Panc1 (cell line): ENCODE results near the gene GID4. TPM values are rescaled to one million over a fixed set of nuclear protein-coding genes. Genes with fewer than 3 reads are reported as not detected.
A peak's percentile ranks its signal among the peaks of the same experiment; 100 is the strongest.

ENCODE experiments used
- ATAC-seq: fragments of 200-7000 bp; cut with Tn5 transposase; 2 replicates; pipeline ENCODE4 v1.9.1; 2020; ENCODE audit warnings: mild to moderate bottlenecking, moderate library complexity
- BruUV-seq: library from RNA; stranded (reverse); fragments of 400-500 nt; replicated peaks from 2 replicates; lab custom pipeline; 2021; lab: Mats Ljungman, UMichigan
- CTCF ChIA-PET: fragments of 300-600 bp; sonication (Branson Sonifier 250); formaldehyde crosslinking; loops from one replicate; lab custom pipeline; 2022; ENCODE audit warnings: antibody characterized with exemption; lab: Charles Lee
- POLR2A ChIA-PET: fragments of 300-600 bp; sonication (Branson Sonifier 250); formaldehyde crosslinking; loops from one replicate; lab custom pipeline; 2022; ENCODE audit warnings: antibody characterized with exemption; lab: Charles Lee
- DNase-seq: peaks from one replicate; pipeline ENCODE4 v3.0.0-alpha.2; 2010; ENCODE audit warnings: low read depth, low spot score
- H3K27ac ChIP-seq: 2 replicates; pipeline ENCODE4 v1.5.1; 2011; ENCODE audit warnings: mild to moderate bottlenecking, low read length, inconsistent platforms
- H3K27me3 ChIP-seq: fragments of 200-500 bp; sonication (Bioruptor generic); 2 replicates; pipeline ENCODE4 v1.6.0; 2014; ENCODE audit warnings: low read length, inconsistent platforms; ENCODE audit not compliant: control insufficient read depth, insufficient read depth
- H3K36me3 ChIP-seq: fragments of 200-500 bp; sonication (Bioruptor generic); 2 replicates; pipeline ENCODE4 v1.5.1; 2014; ENCODE audit warnings: inconsistent platforms, mild to moderate bottlenecking, low read length, moderate library complexity; ENCODE audit not compliant: control insufficient read depth, insufficient read depth
- H3K4me1 ChIP-seq: 2 replicates; pipeline ENCODE4 v1.5.1; 2011; ENCODE audit warnings: inconsistent platforms, mild to moderate bottlenecking, low read length, moderate library complexity; ENCODE audit not compliant: control insufficient read depth, insufficient read depth
- H3K4me3 ChIP-seq, 2 experiments: 2 replicates each; pipeline ENCODE4 v1.5.1; 2011 to 2012; ENCODE audit warnings: low read depth in 2 of 2, low read length in 2 of 2, mild to moderate bottlenecking in 2 of 2, inconsistent platforms in 1 of 2, moderate library complexity in 1 of 2
- H3K9me3 ChIP-seq: fragments of 200-500 bp; sonication (Bioruptor generic); 2 replicates; pipeline ENCODE4 v1.5.1; 2014; ENCODE audit warnings: low read depth, mild to moderate bottlenecking, inconsistent platforms, low read length, moderate library complexity; ENCODE audit not compliant: control insufficient read depth, insufficient read depth
- POLR2AphosphoS5 ChIP-seq: IDR thresholded peaks from 2 replicates; pipeline ENCODE4 v1.6.1; 2012; ENCODE audit warnings: mild to moderate bottlenecking, low read depth, low read length, moderate library complexity
- SIN3A ChIP-seq: IDR thresholded peaks from 2 replicates; pipeline ENCODE4 v1.6.1; 2012; ENCODE audit warnings: low read depth, mild to moderate bottlenecking, low read length, moderate library complexity, borderline replicate concordance; ENCODE audit not compliant: insufficient read depth
- TCF7L2 ChIP-seq: IDR thresholded peaks from 2 replicates; pipeline ENCODE4 v1.6.1; 2011; ENCODE audit warnings: mild to moderate bottlenecking, low read depth, low read length, inconsistent platforms
- in situ Hi-C: cut with HindIII; loops from 2 replicates; pipeline ENCODE4 v1.10.0; 2016; ENCODE audit warnings: low sequenced_read_pairs, low pct_unique_long_range_greater_than_20kb
- intact Hi-C: fragments of 100-400 bp; cut with micrococcal nuclease; formaldehyde crosslinking; loops from one replicate; pipeline ENCODE4 v1.10.0; 2022; ENCODE audit not compliant: unreplicated experiment
- total RNA-seq: library from RNA; stranded (reverse); gene quantifications from one replicate; pipeline ENCODE4 v1.2.1, GENCODE V29; 2021; ENCODE audit not compliant: unreplicated experiment
- TF ChIP-seq, protein P1 (sequence below), 2 experiments: IDR thresholded peaks; 2 replicates each; pipeline ENCODE4 v1.6.1; 2011 to 2012; ENCODE audit warnings: low read depth in 2 of 2, control low read depth in 1 of 2, low read length in 1 of 2, mild to moderate bottlenecking in 1 of 2, moderate library complexity in 1 of 2; ENCODE audit not compliant: insufficient read depth in 1 of 2
- TF ChIP-seq, protein P2 (sequence below): fragments of 450-650 bp; IDR thresholded peaks from 2 replicates; pipeline ENCODE4 v1.5.1; 2017; ENCODE audit warnings: mild to moderate bottlenecking

The GID4 gene
- total RNA-seq, 1 experiment from 2014 or later, result 11.1 TPM

DNA sequence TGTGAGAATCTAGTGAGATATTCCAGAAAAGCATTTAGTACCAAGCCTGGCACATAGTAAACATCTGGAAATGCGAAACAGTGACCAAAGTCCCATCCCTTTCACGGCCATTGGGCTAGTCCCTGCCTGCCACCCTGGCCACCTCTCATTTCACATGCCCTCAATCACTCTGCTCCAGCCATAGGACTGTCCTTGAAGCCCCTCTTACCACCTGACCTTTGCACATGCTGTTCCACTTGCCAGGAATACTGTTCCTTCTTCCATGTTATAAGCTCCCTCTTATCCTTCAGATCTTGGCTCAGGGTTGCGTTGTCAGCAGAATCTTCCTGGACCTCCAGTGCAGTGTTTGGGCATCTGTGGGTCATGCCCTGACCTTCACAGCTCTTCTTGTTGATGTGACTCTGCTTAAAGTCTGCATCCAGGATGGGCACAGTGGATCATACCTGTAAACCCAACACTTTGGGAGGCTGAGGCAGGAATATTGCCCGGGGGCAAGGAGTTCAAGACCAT is 71.5 kb downstream of the GID4 start:
- intact Hi-C loops, result no loop called here
- Histone ChIP-seq H3K27ac (no peak overlapping the region), H3K9me3 (no peaks in the 10 kb centered on the region), H3K27me3 (no peaks in the 10 kb centered on the region), H3K4me3 (no peak overlapping the region), H3K36me3 (no peaks in the 10 kb centered on the region), H3K4me1 (no peaks in the 10 kb centered on the region)
- in situ Hi-C loops, result no loop called here
- no peak for ATAC-seq
- TF ChIP-seq, protein P1, sequence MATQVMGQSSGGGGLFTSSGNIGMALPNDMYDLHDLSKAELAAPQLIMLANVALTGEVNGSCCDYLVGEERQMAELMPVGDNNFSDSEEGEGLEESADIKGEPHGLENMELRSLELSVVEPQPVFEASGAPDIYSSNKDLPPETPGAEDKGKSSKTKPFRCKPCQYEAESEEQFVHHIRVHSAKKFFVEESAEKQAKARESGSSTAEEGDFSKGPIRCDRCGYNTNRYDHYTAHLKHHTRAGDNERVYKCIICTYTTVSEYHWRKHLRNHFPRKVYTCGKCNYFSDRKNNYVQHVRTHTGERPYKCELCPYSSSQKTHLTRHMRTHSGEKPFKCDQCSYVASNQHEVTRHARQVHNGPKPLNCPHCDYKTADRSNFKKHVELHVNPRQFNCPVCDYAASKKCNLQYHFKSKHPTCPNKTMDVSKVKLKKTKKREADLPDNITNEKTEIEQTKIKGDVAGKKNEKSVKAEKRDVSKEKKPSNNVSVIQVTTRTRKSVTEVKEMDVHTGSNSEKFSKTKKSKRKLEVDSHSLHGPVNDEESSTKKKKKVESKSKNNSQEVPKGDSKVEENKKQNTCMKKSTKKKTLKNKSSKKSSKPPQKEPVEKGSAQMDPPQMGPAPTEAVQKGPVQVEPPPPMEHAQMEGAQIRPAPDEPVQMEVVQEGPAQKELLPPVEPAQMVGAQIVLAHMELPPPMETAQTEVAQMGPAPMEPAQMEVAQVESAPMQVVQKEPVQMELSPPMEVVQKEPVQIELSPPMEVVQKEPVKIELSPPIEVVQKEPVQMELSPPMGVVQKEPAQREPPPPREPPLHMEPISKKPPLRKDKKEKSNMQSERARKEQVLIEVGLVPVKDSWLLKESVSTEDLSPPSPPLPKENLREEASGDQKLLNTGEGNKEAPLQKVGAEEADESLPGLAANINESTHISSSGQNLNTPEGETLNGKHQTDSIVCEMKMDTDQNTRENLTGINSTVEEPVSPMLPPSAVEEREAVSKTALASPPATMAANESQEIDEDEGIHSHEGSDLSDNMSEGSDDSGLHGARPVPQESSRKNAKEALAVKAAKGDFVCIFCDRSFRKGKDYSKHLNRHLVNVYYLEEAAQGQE (IDR thresholded peaks at IDR 0.05; ENCODE audit: insufficient read depth in 1 of 2, low read depth in 2 of 2, low read length in 1 of 2), result no peak
- TF ChIP-seq TCF7L2, result no peak
- no peak for TF ChIP-seq POLR2AphosphoS5
- TF ChIP-seq SIN3A, result no peak
- TF ChIP-seq, protein P2, sequence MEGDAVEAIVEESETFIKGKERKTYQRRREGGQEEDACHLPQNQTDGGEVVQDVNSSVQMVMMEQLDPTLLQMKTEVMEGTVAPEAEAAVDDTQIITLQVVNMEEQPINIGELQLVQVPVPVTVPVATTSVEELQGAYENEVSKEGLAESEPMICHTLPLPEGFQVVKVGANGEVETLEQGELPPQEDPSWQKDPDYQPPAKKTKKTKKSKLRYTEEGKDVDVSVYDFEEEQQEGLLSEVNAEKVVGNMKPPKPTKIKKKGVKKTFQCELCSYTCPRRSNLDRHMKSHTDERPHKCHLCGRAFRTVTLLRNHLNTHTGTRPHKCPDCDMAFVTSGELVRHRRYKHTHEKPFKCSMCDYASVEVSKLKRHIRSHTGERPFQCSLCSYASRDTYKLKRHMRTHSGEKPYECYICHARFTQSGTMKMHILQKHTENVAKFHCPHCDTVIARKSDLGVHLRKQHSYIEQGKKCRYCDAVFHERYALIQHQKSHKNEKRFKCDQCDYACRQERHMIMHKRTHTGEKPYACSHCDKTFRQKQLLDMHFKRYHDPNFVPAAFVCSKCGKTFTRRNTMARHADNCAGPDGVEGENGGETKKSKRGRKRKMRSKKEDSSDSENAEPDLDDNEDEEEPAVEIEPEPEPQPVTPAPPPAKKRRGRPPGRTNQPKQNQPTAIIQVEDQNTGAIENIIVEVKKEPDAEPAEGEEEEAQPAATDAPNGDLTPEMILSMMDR, result no peak
- ChIA-PET POLR2A (no interaction called here), CTCF (interaction anchor here (0.6 kb wide), 2 partner anchors 16 to 42 kb away, joined by 6 read pairs; no protein-coding TSS in a partner anchor)
- no TSS peak for BruUV-seq
- DNase-seq, result no peak

DNA sequence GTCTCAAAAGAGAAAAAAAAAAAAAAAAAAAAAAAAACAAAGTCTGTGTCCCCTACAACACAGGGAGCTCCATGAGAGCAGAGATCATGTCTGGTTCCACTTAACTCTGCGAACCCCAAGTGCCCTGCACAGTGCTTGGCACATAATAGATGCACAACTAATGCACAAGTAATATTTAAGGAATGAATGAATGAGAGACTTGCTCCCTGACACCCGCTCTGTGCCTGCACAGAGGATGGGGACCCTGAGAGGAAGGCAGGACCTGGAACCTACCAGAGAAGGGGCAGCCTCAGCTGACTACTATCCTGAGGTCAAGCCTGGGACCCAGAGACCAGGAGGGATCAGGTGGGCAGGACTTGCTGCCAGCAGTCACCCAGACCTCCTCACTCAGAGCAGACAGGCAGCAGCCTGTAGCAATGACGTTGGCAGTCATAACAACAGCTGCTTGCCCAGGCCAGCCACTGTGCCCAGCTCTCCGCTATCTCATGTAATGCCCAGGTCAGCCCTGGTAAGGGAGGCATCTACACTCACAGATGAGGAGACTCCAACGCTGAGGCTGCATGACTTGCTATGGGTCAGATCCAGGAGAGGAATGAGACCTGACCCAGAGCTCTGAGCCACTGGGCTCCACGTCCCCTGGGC is 72.2 kb downstream of the GID4 start:
- CTCF ChIA-PET, result interaction anchor here (0.6 kb wide), 2 partner anchors 41 to 615 kb away, joined by 3 to 6 read pairs; no protein-coding TSS in a partner anchor
- intact Hi-C loops, result no loop called here
- H3K27me3 ChIP-seq, result no peaks in the 10 kb centered on the region
- H3K27ac ChIP-seq, result no peak overlapping the region
- H3K4me3 ChIP-seq, result no peak overlapping the region
- TF ChIP-seq, protein P2, result no peak
- TF ChIP-seq SIN3A (no peak), TCF7L2 (no peak), POLR2AphosphoS5 (no peak)
- TF ChIP-seq, protein P1 (IDR thresholded peaks at IDR 0.05; ENCODE audit: insufficient read depth in 1 of 2, low read depth in 2 of 2, low read length in 1 of 2), result no peak
- H3K36me3 ChIP-seq, result no peaks in the 10 kb centered on the region
- 0 out of 2 replicates have a peak, but pooled peaks have one; percentile 6 for ATAC-seq
- no peaks in the 10 kb centered on the region for H3K9me3 ChIP-seq
- no peaks in the 10 kb centered on the region for H3K4me1 ChIP-seq
- POLR2A ChIA-PET, result interaction anchor here (0.6 kb wide), 2 partner anchors 32 to 155 kb away, joined by 3 to 13 read pairs; no protein-coding TSS in a partner anchor
- no peak for DNase-seq
- no TSS peak for BruUV-seq
- in situ Hi-C loops, result no loop called here
